ENCODE results near the gene GPR132. TPM values are rescaled to one million over a fixed set of nuclear protein-coding genes. Genes with fewer than 3 reads are reported as not detected.

Gene GPR132
- total RNA-seq, 1 donor from 2014 or later, result 0.40 TPM

DNA sequence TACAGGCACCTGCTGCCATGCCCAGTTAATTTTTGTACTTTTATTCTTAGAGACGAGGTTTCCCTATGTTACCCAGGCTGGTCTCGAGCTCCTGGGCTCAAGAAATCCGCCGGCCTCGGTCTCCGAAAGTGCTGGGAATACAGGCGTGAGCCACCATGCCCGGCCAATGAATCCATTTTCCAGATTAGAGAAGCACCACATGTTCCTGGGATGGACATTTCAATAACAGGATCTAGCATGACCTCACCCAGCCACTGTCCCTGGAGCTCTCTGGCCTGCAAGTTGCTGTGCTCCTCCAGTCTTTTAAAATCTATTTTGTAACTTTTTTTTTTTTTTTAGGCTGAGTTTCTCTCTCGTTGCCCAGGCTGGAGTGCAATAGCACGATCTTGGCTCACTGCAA lies 2.2 kb downstream of the GPR132 start:
- ATAC-seq (no peak), DNase-seq (ENCODE audit: low spot score) (no peak)

DNA sequence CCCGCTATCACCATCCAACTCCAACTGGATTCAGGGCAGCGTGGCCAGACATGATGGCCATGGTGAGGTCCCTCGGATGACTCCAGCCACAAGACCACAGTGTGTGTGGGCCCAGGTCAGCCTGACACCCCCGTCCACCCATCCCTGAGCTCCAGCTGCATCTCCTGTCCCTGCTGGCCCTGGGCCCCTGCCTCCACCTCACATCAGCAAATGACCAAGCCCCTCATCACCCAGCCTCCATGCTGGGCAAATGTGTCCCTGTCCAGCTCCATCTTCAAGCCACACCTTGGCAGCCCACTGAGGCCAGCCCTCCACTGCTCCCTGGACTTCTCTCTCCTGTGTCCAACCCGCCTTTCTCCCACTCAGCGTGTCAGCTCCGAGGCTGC lies 3.2 kb downstream of the GPR132 start:
- DNase-seq (ENCODE audit: low spot score), result no peak
- no peak for ATAC-seq

DNA sequence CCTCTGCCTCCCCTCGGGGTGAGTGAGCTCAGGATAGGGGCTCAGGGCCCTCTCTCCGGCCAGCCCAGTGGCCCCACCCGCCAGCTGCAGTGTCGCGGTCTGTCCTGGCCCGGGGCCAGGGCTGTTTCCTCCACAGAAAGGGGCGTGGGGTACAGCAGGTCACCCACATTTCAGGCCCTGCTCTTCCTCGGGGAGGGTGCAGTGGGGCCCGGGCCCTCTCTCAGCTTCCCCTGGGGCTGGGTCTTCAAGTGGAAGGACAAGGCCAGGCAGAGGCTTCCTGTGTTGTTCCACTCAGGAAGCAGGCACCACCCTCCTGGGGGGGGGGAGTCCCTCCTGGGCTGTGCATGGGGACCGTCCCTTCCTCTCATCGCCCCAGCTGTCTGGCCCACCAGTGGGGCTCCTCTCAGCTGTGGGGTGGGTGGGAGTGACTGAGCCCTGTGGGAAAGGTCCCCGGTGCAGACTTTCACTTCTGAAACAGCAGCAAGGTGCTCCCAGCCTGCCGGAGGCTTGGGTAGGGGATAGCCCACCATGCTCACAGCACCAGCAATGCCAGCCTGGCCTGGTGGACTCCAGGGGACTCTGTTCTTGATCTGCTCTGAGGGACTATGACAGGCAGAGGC lies 3.7 kb downstream of the GPR132 start:
- DNase-seq (ENCODE audit: low spot score), result peak; percentile 48
- ATAC-seq, result peak; percentile 45

DNA sequence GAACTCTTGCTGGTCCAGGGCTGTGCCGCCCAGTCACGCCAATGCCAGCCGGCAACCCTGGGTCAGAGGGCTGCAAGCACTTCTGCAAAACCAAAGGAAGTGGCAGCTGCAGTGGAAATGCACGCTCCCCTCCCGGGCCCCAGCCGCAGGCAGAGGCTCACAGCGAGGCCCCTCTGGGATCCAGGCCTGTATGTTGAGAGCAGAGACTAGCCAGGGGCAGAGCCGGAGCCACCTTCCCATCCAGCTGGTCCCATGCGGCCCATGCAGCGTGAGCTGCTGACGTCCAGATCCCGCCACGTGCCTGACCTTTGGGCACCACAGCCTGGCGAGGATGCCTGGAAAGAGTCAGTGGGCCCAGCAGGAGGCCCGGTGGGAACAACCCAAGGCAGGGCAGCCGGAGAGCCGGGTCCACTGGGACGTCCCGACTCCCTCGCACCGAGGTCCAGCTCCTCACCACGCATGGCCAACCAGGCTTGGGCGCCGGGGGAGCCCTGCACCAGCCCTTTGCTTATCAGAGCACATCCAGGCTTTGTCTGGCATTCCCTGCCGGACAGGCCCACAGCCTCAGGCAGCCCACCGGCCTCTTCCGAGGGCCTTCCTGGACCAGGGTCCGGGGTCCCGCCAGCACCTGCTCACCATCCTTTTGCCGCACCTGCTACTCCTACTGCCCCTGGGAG lies 4.3 kb downstream of the GPR132 start:
- peak; percentile 46 for DNase-seq (ENCODE audit: low spot score)
- ATAC-seq, result peak; percentile 31

DNA sequence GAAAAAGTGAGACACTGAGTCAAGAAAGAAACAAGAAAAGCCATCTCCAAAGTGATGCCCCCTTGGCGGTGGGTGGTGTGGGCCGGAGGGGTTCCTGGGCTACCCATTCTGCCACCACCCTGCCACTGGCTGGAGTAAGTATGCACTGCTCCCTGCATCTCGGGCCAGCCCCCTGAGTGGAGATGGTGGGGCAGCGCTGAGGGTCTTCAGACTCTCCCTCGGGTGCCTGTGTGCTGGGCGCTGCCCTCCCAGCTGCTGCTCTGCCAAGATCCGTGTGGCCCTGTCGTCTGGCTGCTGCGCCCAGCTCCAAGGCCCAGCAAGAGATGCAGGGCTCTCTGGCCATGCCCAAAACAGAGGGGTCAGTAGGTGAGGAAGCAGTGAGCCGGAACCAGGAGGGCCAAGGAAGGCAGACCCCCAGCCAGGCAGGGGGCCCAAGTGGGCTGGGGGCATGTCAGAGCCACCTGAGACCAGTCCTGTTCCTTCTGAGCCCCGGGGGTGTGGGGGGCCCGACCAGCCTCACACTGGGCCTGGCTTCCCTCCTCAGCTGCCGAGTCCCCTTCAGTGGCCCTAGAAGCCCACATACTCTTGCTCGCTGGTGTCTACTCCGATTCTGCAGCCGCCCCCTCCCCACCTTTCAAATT lies 5.2 kb downstream of the GPR132 start:
- DNase-seq (ENCODE audit: low spot score), result no peak
- no peak for ATAC-seq

DNA sequence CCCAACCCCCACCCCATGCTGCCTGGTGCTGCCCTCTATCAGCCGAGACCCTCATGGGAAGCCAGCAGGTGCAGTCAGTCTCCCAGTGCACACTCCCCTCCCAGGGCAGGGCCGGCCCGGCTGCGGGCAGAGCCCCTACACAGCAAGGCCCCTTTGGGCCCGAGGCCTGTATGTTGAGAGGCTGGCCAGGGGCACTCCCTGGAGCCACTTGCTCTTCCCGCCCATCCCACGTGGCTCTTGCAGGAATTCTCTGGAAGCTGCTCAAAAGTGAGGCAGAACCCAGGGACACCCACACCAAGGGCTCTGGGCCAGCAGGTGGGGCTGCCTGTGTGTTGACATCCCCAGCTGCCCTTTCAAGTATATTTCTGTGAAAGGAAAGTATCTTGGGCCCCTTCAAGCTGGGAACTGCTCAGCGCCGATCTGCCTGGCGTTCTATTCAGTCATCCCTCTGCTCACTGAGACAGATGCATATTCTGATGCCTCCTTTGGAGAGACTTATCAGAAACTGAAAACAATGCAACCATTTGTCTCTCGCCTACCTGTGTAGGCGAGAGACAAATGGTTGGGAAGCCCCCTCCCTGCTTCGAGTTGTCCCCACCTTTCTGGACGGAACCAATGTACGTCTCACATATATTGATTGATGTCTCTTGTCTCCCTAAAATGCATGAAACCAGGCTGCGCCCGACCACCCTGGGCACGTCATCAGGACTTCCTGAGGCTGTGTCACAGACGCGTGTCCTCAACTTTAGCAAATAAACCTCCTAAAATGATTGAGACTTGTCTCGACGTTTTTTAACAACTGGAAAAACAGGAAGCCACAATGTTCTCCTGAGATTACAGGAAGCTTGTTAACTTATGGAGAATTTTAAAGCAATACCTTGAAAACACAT lies 6.0 kb downstream of the GPR132 start:
- no peak for ATAC-seq

DNA sequence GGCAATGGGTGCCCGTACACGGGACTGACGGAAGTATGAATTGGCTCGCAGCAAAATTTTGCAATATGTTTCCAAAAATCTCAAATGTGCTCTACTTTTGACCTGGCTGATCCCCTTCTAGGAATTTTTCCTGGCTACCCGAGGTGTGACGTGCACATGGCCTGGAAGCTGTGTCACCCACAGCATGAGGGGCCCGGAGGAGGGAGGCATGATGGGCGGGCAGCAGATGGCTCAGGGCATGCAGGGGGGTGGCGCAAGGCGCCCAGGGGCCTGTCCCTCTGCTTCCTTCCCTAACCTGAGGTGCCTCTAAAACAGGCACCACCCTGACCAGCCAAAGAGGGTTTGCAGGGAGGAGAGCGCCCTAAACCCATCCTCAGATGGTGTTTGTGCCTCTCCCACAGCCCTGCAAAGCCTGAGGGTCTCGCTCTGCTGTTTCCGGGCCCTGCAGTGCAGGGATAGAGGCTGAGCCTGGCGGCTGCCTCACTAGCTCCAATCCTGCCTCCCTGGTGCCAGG lies 6.7 kb downstream of the GPR132 start:
- ATAC-seq (no peak), DNase-seq (ENCODE audit: low spot score) (no peak)

More for the DNA sequence above, 6.0 kb downstream of the GPR132 start:
- peak; percentile 44 for DNase-seq (ENCODE audit: low spot score)

DNA sequence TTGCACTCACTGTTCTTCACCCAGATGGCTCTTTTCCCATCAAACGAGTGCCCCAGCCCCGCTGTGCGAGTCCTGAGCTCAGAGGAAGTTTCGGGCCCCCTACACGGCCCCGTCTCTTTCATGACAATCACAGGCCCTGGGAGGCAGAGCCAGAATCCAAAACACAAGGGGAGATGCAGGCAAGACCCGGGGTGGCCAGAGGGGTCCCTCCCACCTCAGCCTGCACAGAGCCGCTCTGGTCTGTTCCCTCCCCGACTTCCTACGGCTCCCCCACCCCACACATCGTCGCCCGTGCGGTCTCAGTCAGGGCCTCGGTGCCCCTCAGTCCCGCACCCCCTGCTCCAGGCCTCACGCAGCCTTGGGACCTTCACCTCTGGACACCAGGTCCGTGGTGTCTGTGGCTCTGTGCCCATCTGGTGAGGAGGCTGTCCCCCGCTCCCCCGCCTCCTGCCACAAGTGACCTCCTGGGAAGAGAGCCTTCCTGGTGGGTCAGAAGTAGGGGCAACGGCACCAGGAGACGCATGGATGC lies 8.9 kb downstream of the GPR132 start:
- DNase-seq (ENCODE audit: low spot score) (no peak), ATAC-seq (no peak)

DNA sequence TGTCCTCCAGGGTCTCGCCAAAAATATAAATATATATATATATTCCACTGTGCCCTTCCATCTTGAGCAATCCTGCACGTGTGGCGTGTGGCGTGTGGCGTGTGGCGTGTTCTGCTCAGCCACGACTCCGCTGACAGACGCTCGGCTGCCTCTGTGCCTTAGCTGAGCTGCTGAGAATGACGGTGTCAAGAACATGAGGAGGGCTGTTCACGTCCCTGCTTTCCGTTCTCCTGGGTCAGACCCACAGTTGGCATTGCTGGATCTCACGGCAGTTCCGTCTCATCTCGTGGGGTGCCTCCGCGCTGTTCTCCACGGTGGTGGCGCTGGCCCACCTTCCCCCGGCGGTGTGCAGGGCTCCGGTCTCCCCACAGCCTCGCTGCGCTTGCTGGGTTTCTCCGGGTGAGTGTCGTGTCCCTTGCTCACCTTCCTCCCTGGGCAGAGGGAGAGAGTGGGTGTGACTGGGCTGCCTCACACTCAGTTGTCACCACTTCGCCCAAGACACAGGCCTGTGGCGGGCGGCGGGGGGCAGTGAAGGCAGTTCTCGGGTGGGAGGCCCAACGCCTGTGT lies 9.4 kb downstream of the GPR132 start:
- DNase-seq (ENCODE audit: low spot score) (no peak), ATAC-seq (no peak)

DNA sequence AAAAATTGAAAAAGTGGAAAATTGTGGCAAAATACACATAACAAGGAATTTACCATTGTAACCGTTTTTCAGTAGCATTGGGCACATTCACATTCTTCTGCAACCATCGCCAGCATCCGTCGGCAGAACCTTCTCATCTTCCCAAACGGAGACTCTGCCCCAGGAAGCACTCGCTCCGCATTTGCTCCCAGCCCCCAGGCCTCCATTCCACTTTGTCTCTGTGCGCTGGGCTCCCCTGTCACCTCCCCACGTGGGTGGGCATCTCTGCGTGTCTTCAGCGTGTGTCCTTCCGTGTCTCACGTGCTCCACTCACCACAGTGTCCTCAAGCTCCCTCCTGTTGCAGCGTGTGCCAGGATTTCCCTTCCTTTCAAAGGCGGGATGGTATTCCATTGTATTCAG lies 9.9 kb downstream of the GPR132 start:
- ATAC-seq (no peak), DNase-seq (ENCODE audit: low spot score) (no peak)

DNA sequence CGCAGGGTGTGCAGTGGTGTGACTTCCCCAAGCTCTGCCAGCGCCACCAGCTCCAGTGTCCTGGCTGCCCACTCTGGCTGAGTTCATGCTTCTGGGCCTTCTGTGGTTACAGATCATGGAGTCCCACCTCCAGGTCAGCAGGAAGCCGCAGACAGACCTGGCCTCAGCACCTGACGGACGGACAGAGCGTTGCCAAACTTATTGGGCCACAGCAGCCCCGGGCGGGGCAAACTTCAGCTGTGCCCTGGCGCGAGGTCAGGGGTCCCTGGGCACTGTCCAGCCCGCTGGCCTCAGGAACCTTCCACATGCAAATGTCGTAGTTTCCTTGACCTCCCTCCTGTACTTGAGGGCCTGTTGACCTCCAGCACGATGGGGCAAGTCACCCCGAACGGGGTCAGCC lies 11.2 kb downstream of the GPR132 start:
- DNase-seq (ENCODE audit: low spot score) (no peak), ATAC-seq (no peak)

DNA sequence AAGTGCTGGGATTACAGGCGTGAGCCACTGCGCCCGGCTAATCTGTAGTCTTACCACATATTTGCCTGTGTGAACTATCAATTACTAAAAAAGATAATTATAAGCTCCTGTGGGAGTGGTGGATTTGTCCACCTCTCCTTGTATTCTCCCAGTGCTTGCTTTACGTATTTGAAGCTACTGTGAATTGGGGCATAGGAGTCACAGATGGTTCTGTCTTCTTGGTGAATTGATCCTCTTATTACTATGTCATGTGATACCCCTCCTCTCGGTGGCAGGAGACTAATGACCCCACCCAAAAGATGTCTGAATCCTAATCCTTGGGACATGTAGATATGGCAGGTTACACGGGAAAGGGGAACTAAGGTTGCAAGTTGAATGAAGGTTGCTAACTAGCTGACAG lies 11.8 kb downstream of the GPR132 start:
- DNase-seq (ENCODE audit: low spot score) (no peak), ATAC-seq (no peak)

DNA sequence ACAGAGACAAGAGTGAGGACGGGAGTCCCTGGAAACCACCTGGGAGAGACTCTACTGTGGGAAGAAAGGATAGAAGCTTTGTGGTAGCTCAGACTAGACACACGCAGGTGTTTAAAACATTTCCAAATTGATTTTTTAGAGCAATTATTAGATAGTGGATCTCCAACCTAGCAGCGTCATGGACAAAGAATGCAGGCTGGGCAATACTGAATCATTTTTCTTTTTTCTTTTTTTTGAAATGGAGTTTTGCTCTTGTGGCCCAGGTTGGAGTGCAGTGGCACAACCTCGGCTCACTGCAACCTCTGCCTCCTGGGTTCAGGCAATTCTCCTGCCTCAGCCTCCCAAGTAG lies 13.1 kb downstream of the GPR132 start:
- ATAC-seq (no peak), DNase-seq (ENCODE audit: low spot score) (no peak)

DNA sequence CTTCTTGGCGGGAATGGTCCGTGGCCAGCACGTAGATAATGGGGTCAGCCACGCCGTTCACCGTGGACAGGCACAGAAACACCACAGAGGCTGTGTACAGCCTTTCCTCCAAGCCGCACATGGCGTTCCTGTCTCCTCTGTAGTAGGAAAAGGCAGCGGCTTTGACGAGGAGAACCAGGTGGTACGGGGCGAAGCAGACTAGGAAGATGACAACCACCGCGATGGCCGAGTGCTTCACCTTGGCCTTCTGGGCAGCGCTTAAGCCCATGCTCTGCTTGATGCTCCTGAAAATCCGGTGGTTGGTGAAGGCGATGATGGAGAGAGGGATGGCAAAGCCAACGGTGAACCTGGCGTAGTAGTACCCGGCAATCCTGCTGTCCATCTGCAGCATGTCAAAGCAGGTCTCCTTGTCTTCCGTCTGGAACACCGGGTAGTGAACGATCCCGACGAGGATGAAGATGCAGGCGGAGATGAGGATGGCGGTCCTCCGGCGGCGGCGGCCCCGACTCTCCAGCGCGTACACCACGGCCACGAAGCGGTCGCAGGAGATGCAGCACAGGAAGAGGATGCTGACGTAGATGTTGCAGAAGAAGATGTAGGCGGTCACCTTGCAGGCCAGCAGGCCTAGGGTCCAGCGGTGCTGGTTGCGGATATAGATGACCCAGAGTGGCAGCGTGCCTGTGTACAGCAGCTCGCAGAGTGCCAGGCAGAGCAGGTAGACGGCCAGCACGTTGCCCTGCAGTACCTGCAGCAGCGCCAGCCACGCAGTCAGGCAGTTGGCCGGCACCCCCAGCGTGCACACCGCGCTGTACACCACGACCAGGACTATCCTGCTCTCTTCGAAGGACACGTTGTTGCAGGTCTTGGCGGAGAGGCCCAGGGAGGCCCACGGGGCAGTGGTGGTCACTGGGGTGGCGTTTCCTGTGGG lies 13.8 kb downstream of the GPR132 start:
- ATAC-seq (no peak), DNase-seq (ENCODE audit: low spot score) (no peak)

DNA sequence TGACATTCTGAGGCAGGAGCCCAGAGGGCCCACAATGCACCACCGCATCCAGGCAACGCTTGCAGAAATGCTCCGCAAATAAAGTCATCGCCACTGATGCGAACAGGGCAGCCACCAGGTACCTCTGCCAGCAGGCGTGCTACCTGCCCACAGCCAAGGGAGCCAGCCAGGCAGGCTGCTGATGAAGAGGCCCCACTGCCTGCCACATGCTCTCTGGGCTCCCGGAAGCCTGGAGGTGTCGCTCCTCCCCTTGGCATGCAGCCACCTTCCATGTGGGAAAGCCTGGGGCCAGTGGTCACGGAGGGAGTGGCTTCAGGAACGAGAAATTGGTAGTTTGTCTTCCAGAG lies 14.7 kb downstream of the GPR132 start:
- DNase-seq (ENCODE audit: low spot score) (no peak), ATAC-seq (no peak)

DNA sequence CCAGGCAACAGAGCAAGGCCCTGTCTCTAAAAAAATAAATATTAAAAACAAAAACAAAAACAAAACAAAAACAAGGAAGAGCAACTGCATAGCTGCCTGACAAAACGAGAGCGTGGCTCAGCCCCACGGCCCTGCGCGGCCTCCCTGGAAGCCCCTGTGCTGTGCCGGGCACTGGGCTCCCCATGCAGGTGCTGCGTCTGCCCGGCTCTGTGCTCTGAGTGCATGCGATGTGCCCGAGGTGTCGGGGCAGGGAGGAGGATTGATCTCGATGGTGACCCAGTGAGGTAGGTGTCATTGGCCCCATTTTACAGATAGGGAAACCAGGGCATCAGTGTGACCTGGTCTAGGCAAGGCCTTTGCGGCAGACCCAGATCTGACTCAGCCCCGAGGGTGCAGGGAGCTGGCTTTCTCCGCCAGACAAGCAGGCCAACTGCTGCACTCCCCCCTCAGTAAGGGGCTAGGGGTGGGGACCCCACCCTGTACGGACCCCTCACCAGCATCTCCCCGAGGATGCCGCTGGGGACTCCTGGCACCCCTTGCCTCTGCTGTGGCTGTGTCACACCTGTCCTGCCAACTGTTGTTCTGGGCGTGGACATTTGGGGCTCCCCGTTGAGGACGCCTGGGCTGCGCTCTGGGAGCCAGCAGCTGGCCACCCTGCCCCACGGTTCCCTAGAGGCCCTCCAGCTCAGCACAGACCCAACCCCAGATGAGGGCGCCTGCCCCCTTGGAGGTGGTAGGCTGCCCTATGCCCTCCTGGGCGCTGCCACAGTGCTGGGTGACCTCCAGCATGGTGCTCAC lies 15.3 kb downstream of the GPR132 start:
- ATAC-seq (no peak), DNase-seq (ENCODE audit: low spot score) (no peak)

DNA sequence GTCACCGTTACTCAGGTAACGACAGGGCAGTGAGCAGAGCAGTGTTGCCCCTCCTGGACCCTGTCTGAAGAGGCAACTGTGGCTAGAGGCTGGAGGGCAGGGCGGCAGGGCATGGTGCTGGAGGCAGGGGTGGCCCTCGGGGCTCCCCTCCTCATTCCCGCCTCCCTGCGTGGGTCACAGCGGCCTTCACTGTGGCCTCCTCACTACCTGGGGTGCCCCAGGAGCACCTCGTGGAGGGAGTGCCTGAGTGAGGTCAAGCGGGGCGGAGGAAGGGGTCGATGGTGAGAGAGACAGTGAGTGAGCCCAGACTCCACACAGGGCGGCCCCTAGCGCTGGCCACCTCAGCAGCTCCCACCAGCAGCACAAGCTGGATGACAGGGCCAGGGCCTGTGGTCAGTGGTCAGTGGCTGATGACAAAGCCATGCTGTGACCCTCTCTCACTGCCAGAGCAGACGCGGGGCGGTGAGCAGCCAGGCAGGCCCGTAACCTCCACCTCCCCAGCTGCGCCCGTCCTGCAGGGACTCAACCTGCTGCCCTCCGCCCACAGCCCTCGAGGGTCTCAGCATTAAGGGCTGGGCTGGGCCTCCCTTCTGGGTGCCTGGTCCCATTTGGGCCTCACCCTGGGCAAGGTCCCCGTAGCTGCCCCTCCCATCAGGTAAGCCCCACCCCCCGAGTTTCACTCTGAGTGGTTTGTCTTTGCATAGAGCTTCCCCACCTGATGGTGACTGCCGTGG lies 17.8 kb downstream of the GPR132 start:
- ATAC-seq (no peak), DNase-seq (ENCODE audit: low spot score) (no peak)

DNA sequence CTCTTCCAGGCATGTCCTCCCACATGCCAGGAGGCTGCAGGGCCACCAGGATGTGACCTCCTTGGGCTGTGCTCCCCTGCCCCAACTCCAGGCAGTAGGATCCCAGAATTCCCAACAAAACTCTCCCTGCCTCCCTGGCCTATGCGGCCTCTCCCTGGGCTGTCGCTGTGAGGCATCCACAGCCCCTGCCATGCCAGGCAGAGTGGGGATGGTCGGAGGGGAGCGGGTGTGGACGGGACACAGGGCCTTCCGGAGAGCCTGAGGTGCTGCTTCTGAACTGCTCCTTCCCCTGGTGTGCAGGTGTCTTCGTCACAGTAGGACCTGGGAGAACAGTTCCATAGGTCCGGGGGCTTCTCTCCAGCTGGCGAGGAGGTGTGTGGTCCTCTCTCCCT lies 18.3 kb downstream of the GPR132 start:
- DNase-seq (ENCODE audit: low spot score) (no peak), ATAC-seq (no peak)
